DMS153 (cell line): ENCODE results near the gene LMO7.
A peak's percentile ranks its signal among the peaks of the same experiment; 100 is the strongest.

Experiments
- DNase-seq: peaks from one replicate; lab custom pipeline; 2025; lab: John Stamatoyannopoulos, UW

LMO7 gene

GRCh38 chr13:75889427-75889826, 253.3 kb downstream of the LMO7 start:
- no peak for DNase-seq

GRCh38 chr13:75895168-75895567, 259.0 kb downstream of the LMO7 start:
- DNase-seq, result no peak

GRCh38 chr13:75896271-75896670, 260.1 kb downstream of the LMO7 start:
- DNase-seq, result no peak

GRCh38 chr13:75897386-75897785, 261.3 kb downstream of the LMO7 start:
- no peak for DNase-seq

GRCh38 chr13:75901501-75901900, 265.4 kb downstream of the LMO7 start:
- DNase-seq, result no peak

GRCh38 chr13:75902166-75903104, 266.3 kb downstream of the LMO7 start:
- DNase-seq, result peak; percentile 43

GRCh38 chr13:75904012-75904411, 267.9 kb downstream of the LMO7 start:
- DNase-seq, result no peak

- no peak for DNase-seq
Observed at GRCh38 chr13:75906315-75906714, 270.2 kb downstream of the LMO7 start.

GRCh38 chr13:75907044-75907443, 270.9 kb downstream of the LMO7 start:
- DNase-seq, result no peak

GRCh38 chr13:75908141-75908540, 272.0 kb downstream of the LMO7 start:
- DNase-seq, result no peak
